DMS153 treated with DMSO at 0.1 percent for 48 hours (cell line): ENCODE data around the gene CRNKL1.

Source experiments
- DNase-seq: peaks from one replicate; lab custom pipeline; 2025; ENCODE audit not compliant: unreplicated experiment; lab: John Stamatoyannopoulos, UW

Gene CRNKL1

DNA sequence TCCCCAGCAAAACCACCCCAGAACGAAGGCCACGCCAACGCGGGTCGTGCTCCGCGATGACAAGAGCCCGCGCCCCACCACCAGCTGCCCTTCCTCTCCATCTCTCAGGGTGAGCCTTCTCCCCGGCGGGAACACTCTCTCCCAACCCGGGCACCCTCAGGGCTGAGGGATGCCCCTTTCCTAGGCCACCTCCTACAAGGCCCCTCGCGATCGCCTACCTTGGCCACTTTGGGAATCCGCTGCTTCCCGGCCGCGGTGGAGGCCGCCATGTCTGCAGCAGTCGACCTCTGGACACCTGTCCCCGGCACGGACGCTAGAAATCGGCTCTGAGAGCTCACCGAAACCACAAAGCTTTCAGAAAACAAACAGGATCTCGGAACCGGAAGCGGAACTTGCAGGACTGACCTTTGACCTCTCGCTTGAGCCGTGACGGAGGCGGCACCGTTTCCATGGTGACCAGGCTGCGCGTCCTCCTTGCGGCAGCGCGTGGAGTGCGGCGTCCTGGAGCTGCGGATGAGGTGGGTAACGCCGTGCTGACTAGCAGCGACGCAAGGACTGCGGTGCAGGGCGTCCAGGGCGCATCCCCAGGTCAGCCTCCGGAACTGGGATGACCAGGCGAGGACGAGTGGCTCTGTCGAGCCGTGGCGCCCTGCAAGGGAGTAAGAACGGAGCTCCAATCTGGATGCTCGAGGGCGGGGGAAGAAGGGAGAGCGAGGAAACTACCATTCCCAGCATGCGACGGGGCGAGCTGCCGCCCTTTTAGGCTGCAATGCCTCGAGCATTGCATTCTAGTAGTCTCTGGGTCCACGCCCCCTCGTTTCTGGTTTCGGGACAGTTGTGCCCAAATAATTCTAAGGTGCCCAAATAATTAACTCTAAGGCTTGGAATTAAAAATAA, at the start of gene CRNKL1, which contains the start of gene CFAP61:
TSS of gene CRNKL1 (minus strand) at position 393 of the 897 bp plus-strand sequence. CDS start at position 269, 124 bp downstream.
TSS of gene CFAP61 (plus strand) at position 459 of the 897 bp plus-strand sequence. CDS start 4,122 bp downstream, outside the sequence.
- DNase-seq: peak; percentile 94

DNA sequence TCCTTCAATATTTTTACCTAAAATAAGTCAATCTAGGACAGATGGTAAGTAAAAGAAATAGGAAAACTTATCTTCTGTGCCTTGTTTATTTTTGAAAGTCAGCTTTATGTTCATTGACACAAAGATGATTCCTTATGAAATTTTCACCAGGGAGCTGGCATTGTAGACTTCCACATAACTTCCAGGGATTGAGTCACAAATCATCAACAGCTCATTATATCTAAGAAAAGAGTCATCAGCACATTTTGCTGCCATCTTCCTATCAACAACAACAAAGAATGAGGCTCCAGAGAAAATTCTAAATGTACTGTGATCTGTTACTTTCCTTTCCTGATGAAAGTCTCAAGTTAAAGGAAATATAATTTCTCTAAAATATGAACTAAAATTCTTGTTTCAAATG, 48.6 kb upstream of the CRNKL1 start:
- no peak for DNase-seq

DNA sequence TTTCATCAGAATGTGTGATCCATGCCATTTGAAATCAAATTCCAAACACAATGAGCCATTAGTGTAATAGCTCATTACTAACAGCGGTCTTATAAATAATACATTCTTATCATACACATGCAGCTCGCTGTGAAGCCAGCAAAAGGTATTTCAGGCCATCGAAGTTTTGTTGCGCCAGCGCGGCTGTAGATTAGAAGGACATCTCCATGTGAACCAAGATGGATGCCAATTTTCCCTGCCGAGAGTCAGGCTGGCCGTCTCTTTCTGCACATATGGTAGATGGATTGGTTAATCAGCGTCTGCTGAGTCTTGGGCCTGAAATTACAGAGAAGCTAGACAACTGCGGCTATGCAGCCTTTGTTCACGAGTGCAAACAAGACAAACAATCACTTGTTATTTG, 44.2 kb upstream of the CRNKL1 start:
- DNase-seq: no peak

DNA sequence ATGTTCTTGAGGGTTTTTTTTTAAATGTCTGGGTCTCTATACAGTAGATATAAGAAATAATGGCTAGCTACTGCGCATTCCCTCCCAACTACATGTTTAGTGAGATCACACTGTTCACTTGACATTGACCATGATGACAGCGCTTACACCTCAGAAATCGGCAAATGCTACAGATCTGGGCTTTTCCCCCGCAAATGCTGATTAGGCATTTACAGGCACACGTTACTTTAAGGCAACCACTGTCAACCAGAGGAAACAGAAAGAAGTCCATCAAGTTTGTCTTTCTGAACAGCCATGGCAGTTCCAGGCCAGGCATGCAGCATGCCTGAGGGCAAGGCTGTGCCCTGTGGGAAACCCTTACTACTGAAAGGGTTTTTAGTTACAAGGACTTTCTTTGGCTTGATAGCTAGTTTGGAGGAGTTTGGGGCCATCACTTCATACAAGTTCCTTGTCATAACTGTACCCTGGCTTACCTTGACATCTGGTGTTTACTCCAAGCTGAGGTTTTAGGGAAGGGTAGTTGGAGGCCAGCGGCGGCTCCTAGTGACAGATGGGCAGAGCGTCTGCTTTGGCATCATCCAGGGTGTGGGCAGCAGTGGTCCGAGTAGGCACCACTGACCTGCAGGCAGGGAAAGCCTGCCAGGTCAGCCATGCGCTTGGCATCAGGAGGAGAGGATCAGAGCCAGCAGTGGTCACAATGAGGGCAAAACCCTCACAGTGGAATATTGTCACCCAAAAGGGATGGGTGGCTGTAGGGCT, 43.0 kb upstream of the CRNKL1 start:
- no peak for DNase-seq

DNA sequence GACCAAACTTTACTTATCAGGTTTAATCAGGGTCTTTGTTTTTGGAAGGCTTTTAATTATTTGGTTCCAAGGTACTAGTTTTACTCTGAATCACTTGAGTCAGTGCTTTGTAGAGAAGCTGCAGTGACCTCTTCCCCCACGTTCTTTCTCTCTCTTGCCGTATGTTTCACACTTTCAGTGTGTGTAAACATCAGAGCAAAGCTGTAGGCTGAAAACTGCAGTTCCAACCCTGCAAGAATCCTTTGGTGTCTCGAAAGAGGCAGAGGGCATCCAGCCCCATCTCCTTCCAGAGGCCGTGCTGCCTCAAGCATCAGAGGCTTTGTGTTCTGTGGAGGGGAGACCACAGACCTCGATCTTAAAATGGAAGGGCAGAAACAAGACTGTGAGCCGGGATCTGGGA, 42.1 kb upstream of the CRNKL1 start:
- no peak for DNase-seq

DNA sequence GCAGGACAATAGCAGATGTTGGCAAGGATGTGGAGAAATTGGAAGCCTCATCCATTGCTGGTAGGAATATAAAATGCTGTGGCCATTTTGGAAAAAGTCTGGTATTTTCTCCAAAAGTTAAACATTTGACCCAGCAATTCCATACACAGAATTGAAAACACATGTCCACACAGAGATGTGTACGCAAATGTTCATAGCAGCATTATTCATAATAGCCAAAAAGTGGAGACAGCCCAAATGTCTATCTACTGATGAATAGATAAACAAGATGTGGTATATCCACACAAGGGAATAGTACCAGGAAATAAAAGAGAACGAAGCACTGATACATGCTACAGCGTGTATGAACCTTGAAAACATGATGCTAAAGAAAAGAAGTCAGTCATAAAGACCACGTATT, 40.6 kb upstream of the CRNKL1 start:
- DNase-seq: no peak

DNA sequence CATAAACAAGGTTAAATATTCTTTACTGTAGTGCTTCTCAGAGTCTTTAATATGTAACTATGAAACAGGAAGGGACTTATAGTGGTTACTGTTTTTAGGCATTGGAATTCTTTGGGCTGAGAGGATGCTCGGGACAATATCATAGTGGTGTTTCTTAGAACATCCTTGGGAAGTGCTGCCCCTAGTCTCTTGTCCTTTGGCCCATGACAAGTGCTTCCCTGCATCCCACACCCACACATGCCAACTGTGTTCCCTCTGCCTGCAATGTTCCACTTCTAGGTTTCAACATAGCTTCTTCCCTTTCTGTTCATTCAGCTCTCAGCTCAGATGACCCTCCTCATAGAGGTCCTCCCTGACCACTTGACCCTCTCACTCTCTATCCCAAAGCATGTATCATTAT, 37.7 kb upstream of the CRNKL1 start:
- no peak for DNase-seq

DNA sequence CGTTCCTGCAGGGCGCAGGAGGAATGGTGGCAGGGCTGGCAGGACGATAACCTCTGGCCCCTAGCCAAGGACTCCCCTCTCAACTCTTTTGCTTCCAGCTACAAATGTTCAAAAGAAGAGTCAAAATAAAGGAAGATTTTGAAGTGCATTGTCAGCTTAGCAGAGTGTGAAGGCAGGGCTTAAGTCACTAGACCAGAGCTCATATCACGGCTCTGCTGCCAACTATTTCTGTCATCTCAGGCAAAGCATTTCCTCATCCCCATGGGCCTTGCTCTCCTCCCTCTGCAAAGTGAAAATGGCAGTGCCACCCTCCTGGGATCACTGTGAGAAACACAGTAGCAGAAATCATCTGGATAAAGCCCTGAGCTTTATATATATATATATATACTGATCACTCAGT, 36.8 kb upstream of the CRNKL1 start:
- no peak for DNase-seq

DNA sequence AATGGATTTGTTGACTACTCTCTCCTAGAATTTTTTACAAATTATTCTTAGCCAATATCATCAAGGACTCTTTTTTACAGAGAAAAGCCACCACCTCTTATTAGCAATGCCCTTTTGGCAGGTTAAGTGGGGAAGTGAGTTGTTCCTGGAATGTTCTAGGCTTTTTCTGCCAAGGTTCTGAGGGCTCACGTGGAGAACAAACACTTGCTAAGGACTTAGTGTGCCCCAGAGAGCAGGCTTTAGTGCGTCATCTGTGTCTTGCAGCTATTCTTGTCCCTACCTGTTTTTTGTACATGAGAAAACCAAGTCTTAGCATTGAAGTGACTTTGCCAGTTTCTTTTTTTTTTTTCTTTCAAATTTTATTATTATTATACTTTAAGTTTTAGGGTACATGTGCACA, 33.5 kb upstream of the CRNKL1 start:
- DNase-seq: no peak

DNA sequence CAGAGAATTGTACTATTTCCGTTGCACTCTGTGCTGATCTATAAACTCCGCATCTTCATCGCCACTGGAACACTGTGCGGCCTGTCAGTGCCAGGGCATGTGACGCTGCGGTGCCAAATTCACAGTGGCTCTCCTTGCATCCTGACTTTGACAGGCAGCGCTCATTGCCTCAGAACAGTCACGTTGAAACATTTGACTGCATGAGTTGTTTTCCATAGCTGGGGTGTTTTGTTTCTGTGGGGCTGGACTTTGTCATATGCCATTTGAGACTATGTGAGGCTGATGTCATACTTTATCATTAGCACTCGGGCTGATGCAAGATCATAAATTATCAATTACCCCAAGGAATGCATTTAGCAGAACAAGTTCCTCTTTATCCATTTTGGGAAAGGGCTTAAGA, 32.8 kb upstream of the CRNKL1 start:
- DNase-seq: no peak

DNA sequence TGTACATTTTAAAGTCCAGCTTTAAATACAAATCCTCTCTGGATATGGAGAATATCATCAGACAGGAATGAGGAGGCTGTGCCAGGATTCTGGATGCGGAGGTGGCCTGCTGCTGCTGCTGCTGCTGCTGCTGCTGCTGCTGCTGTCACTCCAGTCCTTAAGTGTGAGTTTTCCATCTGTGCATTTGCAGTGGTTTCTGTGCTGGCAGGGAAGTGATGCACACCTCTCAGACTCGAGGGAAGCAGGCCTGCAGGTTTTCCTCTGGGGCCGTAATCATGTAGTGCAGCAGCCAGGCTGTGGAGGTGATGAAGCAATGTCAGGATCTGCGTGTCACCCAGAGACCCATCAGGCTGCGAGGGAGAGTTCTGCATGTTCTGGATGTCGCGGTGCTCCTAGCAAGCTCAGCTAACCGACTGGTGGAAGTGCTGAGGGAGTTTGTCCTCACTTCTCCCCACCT, 32.1 kb upstream of the CRNKL1 start:
- no peak for DNase-seq

DNA sequence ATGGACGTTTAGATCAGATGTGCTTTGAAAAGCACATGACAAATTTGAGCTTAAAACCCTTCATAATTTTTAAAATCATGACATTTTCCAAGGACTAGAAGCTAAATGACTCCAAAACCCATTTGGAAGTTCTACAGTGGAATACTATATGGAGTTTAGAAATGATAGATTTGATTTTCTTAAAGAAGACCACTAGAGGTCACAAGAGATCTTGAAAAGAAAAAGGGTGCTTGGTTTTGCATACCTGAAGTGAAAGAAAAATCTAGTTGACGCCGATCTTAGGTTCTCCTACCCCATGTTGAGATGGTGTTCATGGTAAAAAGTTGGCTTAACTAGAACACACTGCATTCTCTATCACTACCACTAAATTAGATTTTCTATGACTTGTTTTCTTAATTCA, 31.5 kb upstream of the CRNKL1 start:
- peak; percentile 66 for DNase-seq

DNA sequence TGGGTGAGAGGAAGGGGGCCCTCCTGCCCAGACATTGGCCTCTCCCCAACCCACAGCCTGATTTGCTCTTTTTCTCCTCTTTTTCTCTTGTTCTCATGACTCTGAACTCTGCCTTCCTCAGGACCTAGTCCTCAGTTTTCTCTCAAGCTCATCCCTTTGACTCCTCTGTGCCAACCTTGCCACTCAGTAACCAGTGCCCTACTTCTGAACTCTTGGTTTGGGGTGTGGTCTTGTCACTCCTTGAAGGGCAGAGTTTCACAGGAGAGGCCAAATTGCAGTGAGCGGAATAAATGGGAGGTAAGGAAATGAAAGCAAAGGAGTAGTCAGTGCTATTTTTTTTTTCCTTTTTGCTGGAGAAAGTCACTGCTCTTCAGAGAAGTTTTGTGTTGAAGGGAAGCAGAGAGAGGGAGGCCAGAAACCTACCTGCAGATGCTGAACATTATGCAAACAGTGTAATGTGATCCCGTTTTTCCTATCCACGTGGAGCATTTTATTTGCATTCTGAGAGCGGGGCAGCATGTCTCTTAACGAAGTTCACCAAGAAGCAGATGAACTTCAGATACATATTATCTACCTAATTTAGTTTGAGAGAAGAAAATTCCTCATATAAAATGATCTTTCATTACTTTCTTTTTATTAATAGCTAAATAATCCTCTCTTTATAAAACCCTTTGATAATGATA, 27.0 kb upstream of the CRNKL1 start:
- DNase-seq: peak; percentile 28

DNA sequence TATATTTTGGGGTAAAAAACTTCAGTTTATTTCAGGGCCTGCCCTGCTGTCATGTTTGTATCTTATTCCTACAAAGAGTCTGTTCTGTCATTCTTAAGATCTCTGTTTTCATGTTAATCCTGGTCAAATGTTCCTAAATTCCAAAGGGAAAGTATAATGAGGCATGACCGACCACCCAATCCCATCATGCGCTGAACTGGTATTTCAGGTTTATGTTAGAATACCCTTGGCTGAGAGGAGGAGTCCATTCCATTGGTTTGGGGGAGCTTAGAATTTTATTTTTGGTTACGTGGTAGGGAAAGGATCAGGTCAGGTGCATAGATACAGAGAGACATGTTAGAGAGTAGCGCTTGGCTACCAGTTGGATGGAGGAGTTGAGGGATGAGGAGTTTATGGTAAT, 25.8 kb upstream of the CRNKL1 start:
- DNase-seq: no peak

DNA sequence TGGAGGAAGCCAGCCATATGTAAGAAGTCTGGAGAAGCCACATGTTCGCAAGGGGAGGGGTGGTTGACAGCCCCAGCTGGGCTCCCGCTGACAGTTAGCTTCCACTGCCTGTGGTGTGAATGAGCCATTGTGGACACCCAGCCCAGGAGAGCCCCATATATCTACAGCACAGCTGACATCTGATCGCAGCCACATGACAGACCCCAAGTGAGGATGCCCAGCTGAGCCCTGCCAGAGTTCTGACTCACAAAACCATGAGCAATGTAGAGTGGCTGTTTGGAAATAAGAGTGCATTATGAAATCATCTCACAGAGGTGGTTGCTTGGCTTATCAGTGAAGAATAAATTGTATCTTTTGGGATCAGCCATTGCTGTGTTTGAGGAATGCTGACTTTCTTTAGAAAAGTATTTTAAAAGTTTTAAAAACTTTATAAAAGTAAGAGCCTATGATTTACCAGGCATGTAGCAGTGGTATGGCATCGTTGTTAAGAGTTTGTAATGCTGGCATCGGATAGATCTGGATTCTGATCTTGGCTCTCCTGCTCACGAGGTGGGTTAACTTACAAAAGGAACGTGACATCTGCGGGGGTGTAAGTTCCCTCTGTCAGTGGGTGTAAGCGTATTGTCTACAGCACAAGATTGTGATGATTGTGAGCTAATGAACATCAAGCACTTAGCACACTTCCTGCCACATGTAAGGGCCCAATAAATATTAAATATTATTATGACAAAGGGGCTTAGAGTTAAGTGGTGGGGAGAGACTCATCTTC, 24.2 kb upstream of the CRNKL1 start:
- DNase-seq: no peak

DNA sequence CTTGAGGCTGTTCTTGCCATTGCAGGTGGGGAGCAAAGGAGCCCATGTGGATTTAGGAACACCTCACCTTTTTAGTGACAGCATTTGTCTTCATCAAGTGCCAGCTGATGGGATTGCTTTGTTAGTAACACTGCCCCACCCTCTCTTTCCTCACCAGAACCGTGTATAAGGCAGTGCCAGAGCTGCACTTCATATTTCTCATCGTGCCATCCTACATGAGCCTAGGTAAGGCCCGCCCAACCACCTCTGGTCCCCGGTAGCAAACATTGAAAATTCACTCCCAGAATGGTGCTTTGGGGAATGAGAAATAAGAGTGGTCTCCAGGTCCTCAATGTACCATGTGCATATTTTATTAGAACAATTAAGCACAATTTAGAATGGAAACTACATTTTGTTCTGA, 22.8 kb upstream of the CRNKL1 start:
- DNase-seq: no peak

DNA sequence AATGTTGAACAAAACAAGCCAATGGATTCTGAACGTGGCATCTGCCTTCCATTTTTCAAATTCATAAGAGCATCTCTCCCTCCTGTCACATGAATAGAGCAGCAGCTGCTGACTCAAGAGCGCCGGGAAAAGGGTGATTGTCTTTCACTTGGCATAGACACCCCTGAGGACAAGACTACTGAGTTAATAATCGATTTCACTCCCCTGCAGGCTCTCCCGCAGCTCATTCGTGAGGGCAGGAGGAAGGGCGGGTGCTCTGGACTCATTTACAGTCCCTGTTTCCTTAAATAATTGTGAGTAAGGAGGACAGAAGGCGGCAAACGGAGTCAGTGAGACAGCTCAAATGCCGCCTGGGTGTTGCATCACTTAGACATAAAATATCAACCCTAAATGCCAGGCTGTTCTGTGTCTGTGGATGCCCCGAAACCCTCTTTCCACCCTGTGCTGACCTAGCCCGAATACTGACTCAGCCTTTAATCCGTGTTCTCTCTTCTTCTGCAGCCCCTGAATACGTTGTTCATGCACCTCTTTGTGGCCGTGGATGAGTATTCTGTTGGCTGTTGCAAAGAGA, 21.6 kb upstream of the CRNKL1 start:
- peak; percentile 63 for DNase-seq

DNA sequence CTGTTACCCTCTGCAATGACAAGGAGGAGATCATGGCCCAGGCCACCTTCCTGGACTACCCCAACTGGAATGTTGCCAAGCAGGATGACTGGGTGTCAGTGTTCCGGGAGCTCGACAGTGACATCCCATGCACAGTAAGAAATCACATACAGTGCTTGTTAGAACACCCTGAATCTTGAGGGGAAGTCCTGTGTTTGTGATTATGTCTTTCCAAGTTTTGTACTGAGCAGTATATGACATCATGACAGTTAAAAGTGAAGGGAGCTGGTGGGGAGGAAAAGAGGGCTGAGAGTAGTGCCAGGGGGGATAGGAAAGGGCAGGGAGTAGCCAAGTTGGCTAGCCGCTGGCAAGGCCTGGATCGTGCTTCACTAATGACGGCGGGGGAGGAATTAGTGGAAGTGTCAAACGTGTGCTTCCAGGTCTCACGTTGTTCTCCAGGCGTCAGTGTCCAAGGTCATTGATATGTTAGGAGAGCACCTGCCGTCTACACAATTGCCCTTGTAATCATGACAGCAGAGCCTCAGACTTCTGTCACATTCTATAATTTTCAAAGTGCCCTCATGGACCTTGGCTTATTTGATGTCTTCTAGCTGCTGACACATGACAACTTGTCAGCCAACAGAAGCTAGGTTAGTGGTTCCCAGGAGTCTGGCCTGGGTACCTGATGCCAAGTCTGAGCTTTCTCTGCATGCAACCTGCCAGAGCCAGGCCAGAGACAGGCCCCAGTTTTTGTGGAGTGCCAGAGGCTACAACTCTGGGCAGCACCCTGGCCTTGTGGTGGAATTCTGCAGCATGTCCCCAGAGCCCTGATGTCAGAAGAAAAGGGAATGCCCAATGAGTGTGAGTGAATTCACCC, 18.8 kb upstream of the CRNKL1 start:
- no peak for DNase-seq

DNA sequence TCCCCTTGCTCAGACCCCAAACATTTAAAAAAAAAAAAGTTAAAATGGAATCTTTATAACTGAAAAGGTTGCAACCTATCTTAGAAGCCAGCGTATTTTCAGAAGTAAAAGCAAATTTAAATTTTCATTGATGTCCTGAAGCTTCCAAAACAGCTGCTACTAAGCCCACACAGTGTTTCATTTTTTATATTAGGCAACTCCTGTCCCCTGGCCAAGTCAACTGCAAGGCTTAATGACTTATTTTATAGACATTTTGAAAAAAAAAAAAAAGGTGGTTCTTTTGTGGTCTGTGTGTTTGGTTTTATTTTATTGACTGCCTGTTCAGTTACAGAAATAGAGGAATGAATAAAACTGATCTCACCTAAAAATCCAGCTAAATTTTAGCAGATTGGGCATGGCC, 13.1 kb upstream of the CRNKL1 start:
- DNase-seq: no peak
